Astrocyte (in vitro differentiated cells and primary cell): Measurements from ENCODE around the gene EXOC4. TPM values are rescaled to one million over a fixed set of nuclear protein-coding genes. Genes with fewer than 3 reads are reported as not detected.

Experiments
- DNase-seq: peaks from one replicate; pipeline ENCODE4 v3.0.0-alpha.2; 2010; ENCODE audit warnings: low read depth
- FAIRE-seq: peaks from 2 replicates; lab custom pipeline; 2011; peaks lifted over from hg19 to GRCh38; lab: Jason Lieb, UNC
- H2AFZ ChIP-seq: 2 replicates; pipeline ENCODE4 v1.6.0; 2012; ENCODE audit warnings: low read depth, low read length, inconsistent platforms
- H3K27ac ChIP-seq: 2 replicates; pipeline ENCODE4 v1.5.1; 2011; ENCODE audit warnings: low read depth, low read length, inconsistent platforms
- H3K27me3 ChIP-seq: 2 replicates; pipeline ENCODE4 v1.6.0; 2011; ENCODE audit warnings: low read length, inconsistent platforms; ENCODE audit not compliant: insufficient read depth
- H3K36me3 ChIP-seq: 2 replicates; pipeline ENCODE4 v1.5.1; 2011; ENCODE audit warnings: low read length, inconsistent platforms; ENCODE audit not compliant: insufficient read depth
- H3K4me1 ChIP-seq: 2 replicates; pipeline ENCODE4 v1.5.1; 2011; ENCODE audit warnings: low read length, inconsistent platforms; ENCODE audit not compliant: insufficient read depth
- H3K4me2 ChIP-seq: 2 replicates; pipeline ENCODE4 v1.6.0; 2012; ENCODE audit warnings: low read length, inconsistent platforms
- H3K4me3 ChIP-seq: 2 replicates; pipeline ENCODE4 v1.5.1; 2011; ENCODE audit warnings: low read depth, mild to moderate bottlenecking, low read length, inconsistent platforms; ENCODE audit not compliant: insufficient read depth
- H3K79me2 ChIP-seq: 2 replicates; pipeline ENCODE4 v1.6.0; 2012; ENCODE audit warnings: mild to moderate bottlenecking, low read length, inconsistent platforms; ENCODE audit not compliant: insufficient read depth
- H3K9ac ChIP-seq: 2 replicates; pipeline ENCODE4 v1.6.0; 2012; ENCODE audit warnings: mild to moderate bottlenecking, low read length, inconsistent platforms
- H3K9me3 ChIP-seq: 2 replicates; pipeline ENCODE4 v1.5.1; 2012; ENCODE audit warnings: low read depth, mild to moderate bottlenecking, low read length, inconsistent platforms; ENCODE audit not compliant: insufficient read depth
- H4K20me1 ChIP-seq: 2 replicates; pipeline ENCODE4 v1.6.0; 2012; ENCODE audit warnings: low read length, inconsistent platforms; ENCODE audit not compliant: insufficient read depth
- H3K27ac Mint-ChIP-seq: one replicate; pipeline ENCODE4 v1.8.0; 2021; ENCODE audit warnings: mild to moderate bottlenecking, mixed read lengths; ENCODE audit not compliant: unreplicated experiment
- H3K27me3 Mint-ChIP-seq: one replicate; pipeline ENCODE4 v1.8.0; 2021; ENCODE audit warnings: low read depth, mixed read lengths; ENCODE audit not compliant: unreplicated experiment
- H3K36me3 Mint-ChIP-seq: one replicate; pipeline ENCODE4 v1.8.0; 2021; ENCODE audit warnings: low read depth, mixed read lengths; ENCODE audit not compliant: unreplicated experiment
- H3K4me1 Mint-ChIP-seq: one replicate; pipeline ENCODE4 v1.8.0; 2021; ENCODE audit warnings: low read depth, mixed read lengths; ENCODE audit not compliant: unreplicated experiment
- H3K4me3 Mint-ChIP-seq: one replicate; pipeline ENCODE4 v1.8.0; 2021; ENCODE audit warnings: mild to moderate bottlenecking, moderate library complexity, mixed read lengths; ENCODE audit not compliant: unreplicated experiment
- H3K9me3 Mint-ChIP-seq: one replicate; pipeline ENCODE4 v1.8.0; 2021; ENCODE audit warnings: mild to moderate bottlenecking, mixed read lengths; ENCODE audit not compliant: unreplicated experiment
- EZH2 ChIP-seq: IDR thresholded peaks from 2 replicates; pipeline ENCODE4 v1.6.1; 2012; ENCODE audit warnings: mild to moderate bottlenecking, low read length, inconsistent platforms; ENCODE audit not compliant: insufficient read depth
- total RNA-seq: library from RNA; stranded (reverse); gene quantifications from 2 replicates; pipeline ENCODE4 v1.2.1, GENCODE V29; 2021
- TF ChIP-seq, protein P1 (sequence below): IDR thresholded peaks from 2 replicates; pipeline ENCODE4 v1.5.1; 2011; ENCODE audit warnings: low read depth, mild to moderate bottlenecking, inconsistent platforms, low read length, moderate library complexity; ENCODE audit not compliant: insufficient read depth

The EXOC4 gene
- total RNA-seq, 1 donor from 2014 or later, result 57.5 TPM

DNA sequence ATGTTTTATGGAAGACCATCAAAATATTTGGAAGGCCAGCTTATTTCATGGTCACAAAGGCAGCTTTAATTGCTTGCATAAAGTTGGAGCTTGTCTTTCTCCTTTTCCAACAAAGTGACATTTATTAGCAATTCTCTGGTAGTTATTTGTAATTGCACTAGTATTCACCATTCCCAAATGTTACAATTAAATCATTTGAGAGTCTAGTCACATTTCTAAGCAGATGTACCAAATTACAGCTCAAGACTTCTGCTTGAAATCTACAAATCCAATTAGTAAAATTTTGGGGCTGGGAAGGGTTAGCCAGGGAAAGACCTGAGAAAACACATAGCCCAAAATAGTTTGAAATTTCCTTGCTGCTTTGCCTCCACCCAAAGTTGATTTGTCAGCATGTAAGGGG lies 498.2 kb downstream of the EXOC4 start:
- no peaks in the 10 kb centered on the region for H3K27me3 ChIP-seq
- H3K27ac ChIP-seq, result no peak overlapping the region
- H4K20me1 ChIP-seq, result no peaks in the 10 kb centered on the region
- no peak overlapping the region for H3K9ac ChIP-seq
- H3K4me1 ChIP-seq, result no peaks in the 10 kb centered on the region
- no peaks in the 10 kb centered on the region for H3K9me3 ChIP-seq
- no peak overlapping the region for H3K4me3 Mint-ChIP-seq
- H3K79me2 ChIP-seq, result no peaks in the 10 kb centered on the region
- peaks cover 11% of the 10 kb centered on the region for H3K4me1 Mint-ChIP-seq
- H3K9me3 Mint-ChIP-seq, result no peaks in the 10 kb centered on the region
- H3K27ac Mint-ChIP-seq, result no peak overlapping the region
- H3K36me3 Mint-ChIP-seq, result peaks cover 2% of the 10 kb centered on the region
- no peak overlapping the region for H3K4me3 ChIP-seq
- TF ChIP-seq EZH2, result no peak
- TF ChIP-seq, protein P1, sequence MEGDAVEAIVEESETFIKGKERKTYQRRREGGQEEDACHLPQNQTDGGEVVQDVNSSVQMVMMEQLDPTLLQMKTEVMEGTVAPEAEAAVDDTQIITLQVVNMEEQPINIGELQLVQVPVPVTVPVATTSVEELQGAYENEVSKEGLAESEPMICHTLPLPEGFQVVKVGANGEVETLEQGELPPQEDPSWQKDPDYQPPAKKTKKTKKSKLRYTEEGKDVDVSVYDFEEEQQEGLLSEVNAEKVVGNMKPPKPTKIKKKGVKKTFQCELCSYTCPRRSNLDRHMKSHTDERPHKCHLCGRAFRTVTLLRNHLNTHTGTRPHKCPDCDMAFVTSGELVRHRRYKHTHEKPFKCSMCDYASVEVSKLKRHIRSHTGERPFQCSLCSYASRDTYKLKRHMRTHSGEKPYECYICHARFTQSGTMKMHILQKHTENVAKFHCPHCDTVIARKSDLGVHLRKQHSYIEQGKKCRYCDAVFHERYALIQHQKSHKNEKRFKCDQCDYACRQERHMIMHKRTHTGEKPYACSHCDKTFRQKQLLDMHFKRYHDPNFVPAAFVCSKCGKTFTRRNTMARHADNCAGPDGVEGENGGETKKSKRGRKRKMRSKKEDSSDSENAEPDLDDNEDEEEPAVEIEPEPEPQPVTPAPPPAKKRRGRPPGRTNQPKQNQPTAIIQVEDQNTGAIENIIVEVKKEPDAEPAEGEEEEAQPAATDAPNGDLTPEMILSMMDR, result no peak
- FAIRE-seq, result no peak
- H3K27me3 Mint-ChIP-seq, result no peaks in the 10 kb centered on the region
- no peaks in the 10 kb centered on the region for H3K36me3 ChIP-seq
- no peak overlapping the region for H2AFZ ChIP-seq
- no peak overlapping the region for H3K4me2 ChIP-seq
- DNase-seq, result no peak

DNA sequence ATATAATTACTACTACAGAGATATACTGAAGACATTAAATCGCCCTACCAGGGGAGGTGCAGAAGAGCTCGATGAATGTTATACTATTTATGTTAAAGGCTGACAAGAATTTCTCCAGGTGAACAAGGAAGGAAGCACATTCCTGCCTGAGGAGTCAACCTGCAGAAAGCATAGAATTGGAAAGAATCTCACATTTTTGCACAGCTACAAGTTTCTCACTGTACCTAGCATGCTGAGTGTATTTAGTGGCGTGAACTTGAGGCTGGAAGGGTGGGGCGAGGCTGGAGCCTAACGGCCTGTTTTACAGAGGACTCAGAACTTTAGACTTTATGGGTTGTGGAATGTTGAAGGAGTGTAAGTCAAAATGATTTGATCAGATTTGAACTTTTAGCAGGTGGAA lies 500.6 kb downstream of the EXOC4 start:
- no peak for FAIRE-seq
- no peak overlapping the region for H3K27ac Mint-ChIP-seq
- no peaks in the 10 kb centered on the region for H3K27me3 Mint-ChIP-seq

DNA sequence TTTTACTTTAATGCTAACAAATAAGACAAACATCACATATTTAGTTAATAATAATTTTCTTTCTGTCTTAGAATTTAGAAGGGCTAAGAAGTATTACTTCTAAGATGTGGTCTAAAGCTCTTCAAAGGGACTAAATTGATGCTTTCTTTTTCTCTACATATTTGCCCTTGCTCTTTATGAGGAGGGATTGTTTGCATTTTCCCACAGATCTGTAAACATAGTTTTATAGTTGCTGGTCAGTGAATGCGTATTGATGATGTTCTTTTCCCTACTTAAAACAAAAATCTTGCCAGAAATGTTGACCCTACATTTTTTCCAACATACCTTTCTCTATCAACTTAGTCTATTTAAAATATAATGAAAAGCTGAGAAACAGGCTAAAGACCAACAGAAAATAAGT lies 501.8 kb downstream of the EXOC4 start:
- no peaks in the 10 kb centered on the region for H3K79me2 ChIP-seq
- no peaks in the 10 kb centered on the region for H3K36me3 ChIP-seq
- Mint-ChIP-seq H3K4me1 (peaks cover 5% of the 10 kb centered on the region), H3K36me3 (peaks cover 2% of the 10 kb centered on the region), H3K27ac (no peak overlapping the region), H3K4me3 (no peak overlapping the region), H3K9me3 (no peaks in the 10 kb centered on the region), H3K27me3 (no peaks in the 10 kb centered on the region)
- TF ChIP-seq EZH2, result no peak
- TF ChIP-seq, protein P1, result no peak
- DNase-seq, result no peak
- H2AFZ ChIP-seq, result no peak overlapping the region
- H3K27me3 ChIP-seq, result no peaks in the 10 kb centered on the region
- H3K27ac ChIP-seq, result no peak overlapping the region
- no peak overlapping the region for H3K9ac ChIP-seq
- FAIRE-seq, result no peak
- no peaks in the 10 kb centered on the region for H3K9me3 ChIP-seq
- no peaks in the 10 kb centered on the region for H3K4me1 ChIP-seq
- no peak overlapping the region for H3K4me2 ChIP-seq
- H3K4me3 ChIP-seq, result no peak overlapping the region
- no peaks in the 10 kb centered on the region for H4K20me1 ChIP-seq

More for the DNA sequence above, 500.6 kb downstream of the EXOC4 start:
- H3K4me2 ChIP-seq, result no peak overlapping the region
- DNase-seq, result no peak
- TF ChIP-seq EZH2, result no peak
- TF ChIP-seq, protein P1, result no peak
- no peak overlapping the region for H3K4me3 ChIP-seq
- no peaks in the 10 kb centered on the region for H3K27me3 ChIP-seq
- H3K79me2 ChIP-seq, result no peaks in the 10 kb centered on the region
- no peak overlapping the region for H2AFZ ChIP-seq
- Mint-ChIP-seq H3K4me1 (peaks cover 5% of the 10 kb centered on the region), H3K4me3 (no peak overlapping the region), H3K36me3 (peaks cover 2% of the 10 kb centered on the region), H3K9me3 (no peaks in the 10 kb centered on the region)
- no peaks in the 10 kb centered on the region for H3K36me3 ChIP-seq
- no peaks in the 10 kb centered on the region for H3K9me3 ChIP-seq
- H4K20me1 ChIP-seq, result no peaks in the 10 kb centered on the region
- H3K9ac ChIP-seq, result no peak overlapping the region
- H3K27ac ChIP-seq, result no peak overlapping the region
- no peaks in the 10 kb centered on the region for H3K4me1 ChIP-seq
